ENCODE measurements around the gene RNU1-3.
"Not testable (repeated sequence)": the region's sequence is repeated elsewhere in the genome, so short reads cannot be mapped to it uniquely, and the experiment has no call there.

- TF ChIP-seq POLR2AphosphoS5 (IDR thresholded peaks at IDR 0.05): not testable (repeated sequence)
- TF ChIP-seq, protein P1, sequence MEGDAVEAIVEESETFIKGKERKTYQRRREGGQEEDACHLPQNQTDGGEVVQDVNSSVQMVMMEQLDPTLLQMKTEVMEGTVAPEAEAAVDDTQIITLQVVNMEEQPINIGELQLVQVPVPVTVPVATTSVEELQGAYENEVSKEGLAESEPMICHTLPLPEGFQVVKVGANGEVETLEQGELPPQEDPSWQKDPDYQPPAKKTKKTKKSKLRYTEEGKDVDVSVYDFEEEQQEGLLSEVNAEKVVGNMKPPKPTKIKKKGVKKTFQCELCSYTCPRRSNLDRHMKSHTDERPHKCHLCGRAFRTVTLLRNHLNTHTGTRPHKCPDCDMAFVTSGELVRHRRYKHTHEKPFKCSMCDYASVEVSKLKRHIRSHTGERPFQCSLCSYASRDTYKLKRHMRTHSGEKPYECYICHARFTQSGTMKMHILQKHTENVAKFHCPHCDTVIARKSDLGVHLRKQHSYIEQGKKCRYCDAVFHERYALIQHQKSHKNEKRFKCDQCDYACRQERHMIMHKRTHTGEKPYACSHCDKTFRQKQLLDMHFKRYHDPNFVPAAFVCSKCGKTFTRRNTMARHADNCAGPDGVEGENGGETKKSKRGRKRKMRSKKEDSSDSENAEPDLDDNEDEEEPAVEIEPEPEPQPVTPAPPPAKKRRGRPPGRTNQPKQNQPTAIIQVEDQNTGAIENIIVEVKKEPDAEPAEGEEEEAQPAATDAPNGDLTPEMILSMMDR (IDR thresholded peaks at IDR 0.05): not testable (repeated sequence)
Measured at GRCh38 chr1:16685445-16686371, 19.0 kb upstream of the RNU1-3 start.

Measured in suprapubic skin (tissue), 3 donors.